SU-DHL-6 (cell line): ENCODE measurements around the gene MMP24.
"Not testable (repeated sequence)": the region's sequence is repeated elsewhere in the genome, so short reads cannot be mapped to it uniquely, and the experiment has no call there.

Source experiments
- H2AFZ ChIP-seq: fragments of 200-600 bp; sonication (generic); 2 replicates; pipeline ENCODE4 v1.6.1; 2014; ENCODE audit warnings: low read depth, mild to moderate bottlenecking, moderate library complexity, mixed read lengths, antibody characterized with exemption, low read length; ENCODE audit not compliant: severe bottlenecking
- H3F3A ChIP-seq: fragments of 200-600 bp; shearing (Covaris generic); 2 replicates; pipeline ENCODE4 v1.6.0; 2016; ENCODE audit warnings: antibody characterized with exemption, mild to moderate bottlenecking; ENCODE audit not compliant: insufficient read depth
- H3K27ac ChIP-seq: fragments of 200-600 bp; sonication (generic); 2 replicates; pipeline ENCODE4 v1.5.1; 2016; ENCODE audit warnings: low read depth, mild to moderate bottlenecking, low read length, moderate library complexity, mixed read lengths
- H3K27me3 ChIP-seq: fragments of 200-600 bp; sonication (generic), shearing (Covaris generic); 2 replicates; pipeline ENCODE4 v1.6.0; 2014; ENCODE audit warnings: mild to moderate bottlenecking, low read length
- H3K36me3 ChIP-seq: fragments of 200-600 bp; sonication (generic); 2 replicates; pipeline ENCODE4 v1.6.1; 2014; ENCODE audit warnings: mild to moderate bottlenecking, low read length, mixed read lengths
- H3K4me2 ChIP-seq: fragments of 300-600, 200-600 bp; shearing (Covaris generic), sonication (generic); 2 replicates; pipeline ENCODE4 v1.6.0; 2014; ENCODE audit warnings: low read length, low read depth, mild to moderate bottlenecking; ENCODE audit not compliant: poor library complexity, severe bottlenecking
- H3K4me3 ChIP-seq: fragments of 200-600 bp; sonication (generic); 2 replicates; pipeline ENCODE4 v1.5.1; 2014; ENCODE audit warnings: antibody characterized with exemption, low read length, mild to moderate bottlenecking, mixed read lengths; ENCODE audit not compliant: insufficient read depth, poor library complexity, severe bottlenecking
- H3K79me2 ChIP-seq: fragments of 200-600 bp; sonication (generic); 2 replicates; pipeline ENCODE4 v1.6.1; 2014; ENCODE audit warnings: mild to moderate bottlenecking, low read length, moderate library complexity; ENCODE audit not compliant: insufficient read depth
- H3K9ac ChIP-seq: fragments of 200-600 bp; sonication (generic); 2 replicates; pipeline ENCODE4 v1.7.0; 2014; ENCODE audit warnings: mild to moderate bottlenecking, low read length
- H3K9me2 ChIP-seq: fragments of 200-600 bp; sonication (generic); replicated peaks from 2 replicates; pipeline ENCODE4 v1.6.1; 2014; ENCODE audit warnings: low read length; ENCODE audit not compliant: insufficient read depth
- H3K9me3 ChIP-seq: fragments of 200-600 bp; sonication (generic); 2 replicates; pipeline ENCODE4 v1.6.1; 2014; ENCODE audit warnings: low read length, mixed read lengths; ENCODE audit not compliant: insufficient read depth
- H4K20me1 ChIP-seq: fragments of 200-600 bp; sonication (generic); 2 replicates; pipeline ENCODE4 v1.6.1; 2014; ENCODE audit warnings: low read depth, mild to moderate bottlenecking, antibody characterized with exemption, low read length, moderate library complexity, mixed read lengths
- EZH2phosphoT487 ChIP-seq: fragments of 200-600 bp; sonication (generic), shearing (Covaris generic); conservative IDR thresholded peaks from 2 replicates; pipeline ENCODE4 v1.6.1; 2018; ENCODE audit warnings: mild to moderate bottlenecking, antibody characterized with exemption, low read length, moderate library complexity, mixed read lengths
- TF ChIP-seq, protein P1 (sequence below): fragments of 200-600 bp; sonication (generic); IDR thresholded peaks from one replicate; pipeline ENCODE4 v1.5.1; 2017; ENCODE audit warnings: antibody characterized with exemption, mild to moderate bottlenecking, low read length, moderate library complexity; ENCODE audit not compliant: insufficient read depth, poor library complexity, severe bottlenecking

Gene MMP24

DNA sequence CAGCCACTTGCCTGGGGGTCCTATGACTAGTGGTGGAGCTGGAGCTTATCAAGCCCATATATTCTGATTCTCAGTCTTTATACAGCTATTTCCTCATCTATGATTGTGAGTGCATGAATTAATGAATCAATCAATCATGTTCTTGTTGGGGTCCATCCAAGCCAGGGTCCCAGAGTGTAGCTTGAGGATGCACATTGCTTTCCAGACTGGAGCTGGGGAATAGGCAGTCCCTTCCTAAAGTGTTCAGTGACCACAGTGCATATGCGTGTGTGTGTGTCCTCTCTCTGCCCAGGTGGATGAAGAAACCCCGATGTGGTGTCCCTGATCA lies 25.1 kb downstream of the MMP24 start:
- TF ChIP-seq, protein P1, sequence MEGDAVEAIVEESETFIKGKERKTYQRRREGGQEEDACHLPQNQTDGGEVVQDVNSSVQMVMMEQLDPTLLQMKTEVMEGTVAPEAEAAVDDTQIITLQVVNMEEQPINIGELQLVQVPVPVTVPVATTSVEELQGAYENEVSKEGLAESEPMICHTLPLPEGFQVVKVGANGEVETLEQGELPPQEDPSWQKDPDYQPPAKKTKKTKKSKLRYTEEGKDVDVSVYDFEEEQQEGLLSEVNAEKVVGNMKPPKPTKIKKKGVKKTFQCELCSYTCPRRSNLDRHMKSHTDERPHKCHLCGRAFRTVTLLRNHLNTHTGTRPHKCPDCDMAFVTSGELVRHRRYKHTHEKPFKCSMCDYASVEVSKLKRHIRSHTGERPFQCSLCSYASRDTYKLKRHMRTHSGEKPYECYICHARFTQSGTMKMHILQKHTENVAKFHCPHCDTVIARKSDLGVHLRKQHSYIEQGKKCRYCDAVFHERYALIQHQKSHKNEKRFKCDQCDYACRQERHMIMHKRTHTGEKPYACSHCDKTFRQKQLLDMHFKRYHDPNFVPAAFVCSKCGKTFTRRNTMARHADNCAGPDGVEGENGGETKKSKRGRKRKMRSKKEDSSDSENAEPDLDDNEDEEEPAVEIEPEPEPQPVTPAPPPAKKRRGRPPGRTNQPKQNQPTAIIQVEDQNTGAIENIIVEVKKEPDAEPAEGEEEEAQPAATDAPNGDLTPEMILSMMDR: no peak
- no peak for TF ChIP-seq EZH2phosphoT487
- no peak overlapping the region for H3K4me3 ChIP-seq
- H3K9me2 ChIP-seq: no peaks in the 10 kb centered on the region
- no peak overlapping the region for H3K9ac ChIP-seq
- no peak overlapping the region for H2AFZ ChIP-seq
- H3F3A ChIP-seq: no peaks in the 10 kb centered on the region
- no peaks in the 10 kb centered on the region for H3K9me3 ChIP-seq
- H4K20me1 ChIP-seq: no peaks in the 10 kb centered on the region
- no peak overlapping the region for H3K27ac ChIP-seq
- H3K4me2 ChIP-seq: no peak overlapping the region
- no peaks in the 10 kb centered on the region for H3K27me3 ChIP-seq
- no peaks in the 10 kb centered on the region for H3K79me2 ChIP-seq
- no peaks in the 10 kb centered on the region for H3K36me3 ChIP-seq

DNA sequence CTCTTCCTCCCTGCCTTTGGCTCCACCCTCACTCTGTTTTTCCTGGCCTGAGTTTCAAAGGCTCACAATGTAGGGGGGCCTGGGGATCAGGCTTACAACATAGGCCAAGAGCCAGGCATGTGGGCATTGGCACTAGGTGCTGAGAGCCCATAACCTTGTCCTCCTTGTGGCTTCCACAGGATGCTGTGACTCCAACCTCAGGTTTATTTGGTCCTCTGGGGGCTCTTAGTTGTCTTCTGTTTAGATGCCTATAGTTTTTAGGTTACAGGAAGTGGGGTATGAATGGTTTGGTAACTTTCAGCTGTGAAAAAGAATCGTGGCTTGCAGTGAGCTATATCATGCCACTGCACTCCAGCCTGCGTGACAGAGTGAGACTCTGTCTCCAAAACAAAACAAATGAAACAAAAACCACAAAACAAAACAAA lies 25.6 kb downstream of the MMP24 start:
- no peak overlapping the region for H3K4me2 ChIP-seq

DNA sequence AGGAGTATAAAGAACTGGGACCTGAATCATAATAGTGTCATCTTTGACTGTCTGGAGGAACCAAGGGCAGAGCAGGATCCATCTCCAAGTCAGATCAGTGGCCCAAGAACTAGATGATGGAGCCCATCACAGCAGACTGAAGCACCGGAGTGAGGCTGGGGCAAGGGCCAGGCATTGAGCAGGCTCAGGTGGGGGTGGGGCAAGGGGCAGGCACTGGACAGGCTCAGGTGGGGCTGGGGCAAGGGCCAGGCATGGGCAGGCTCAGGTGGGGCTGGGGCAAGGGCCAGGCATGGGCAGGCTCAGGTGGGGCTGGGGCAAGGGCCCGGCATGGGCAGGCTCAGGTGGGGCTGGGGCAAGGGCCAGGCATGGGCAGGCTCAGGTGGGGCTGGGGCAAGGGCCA lies 26.1 kb downstream of the MMP24 start:
- not testable (repeated sequence) for H3K9me2 ChIP-seq, H3K9me3 ChIP-seq, H3K27ac ChIP-seq, H4K20me1 ChIP-seq, H3K79me2 ChIP-seq, H3K36me3 ChIP-seq, H3K4me2 ChIP-seq, H3K4me3 ChIP-seq, H3K9ac ChIP-seq, H2AFZ ChIP-seq, H3F3A ChIP-seq, H3K27me3 ChIP-seq

More for the DNA sequence above, 25.6 kb downstream of the MMP24 start:
- Histone ChIP-seq H3K79me2 (no peaks in the 10 kb centered on the region), H3K27me3 (no peaks in the 10 kb centered on the region), H3K9me3 (no peaks in the 10 kb centered on the region), H3K27ac (no peak overlapping the region), H4K20me1 (no peaks in the 10 kb centered on the region), H3K4me3 (no peak overlapping the region), H3K36me3 (no peaks in the 10 kb centered on the region), H3F3A (no peaks in the 10 kb centered on the region), H3K9ac (no peak overlapping the region), H2AFZ (no peak overlapping the region), H3K9me2 (no peaks in the 10 kb centered on the region)
- TF ChIP-seq EZH2phosphoT487: no peak
- TF ChIP-seq, protein P1: no peak

DNA sequence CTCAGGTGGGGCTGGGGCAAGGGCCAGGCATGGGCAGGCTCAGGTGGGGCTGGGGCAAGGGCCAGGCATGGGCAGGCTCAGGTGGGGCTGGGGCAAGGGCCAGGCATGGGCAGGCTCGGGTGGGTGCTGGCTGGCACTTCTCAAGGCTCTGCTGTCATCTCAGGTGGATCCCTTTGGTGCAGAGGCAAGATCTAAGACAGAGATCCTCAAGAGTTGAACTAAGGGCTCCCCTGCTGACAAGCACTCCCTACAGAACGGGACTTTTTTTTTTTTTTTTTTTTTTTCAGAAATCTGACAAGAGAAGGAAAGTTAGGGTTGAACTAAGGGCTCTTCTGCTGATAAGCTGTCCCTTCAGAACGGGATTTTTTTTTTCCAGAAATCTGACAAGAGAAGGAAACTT lies 26.5 kb downstream of the MMP24 start:
- TF ChIP-seq EZH2phosphoT487: no peak
- TF ChIP-seq, protein P1: no peak
- H4K20me1 ChIP-seq: no peaks in the 10 kb centered on the region
- H3K9ac ChIP-seq: no peak overlapping the region
- H3K27me3 ChIP-seq: no peaks in the 10 kb centered on the region
- no peak overlapping the region for H2AFZ ChIP-seq
- no peak overlapping the region for H3K4me2 ChIP-seq
- H3F3A ChIP-seq: no peaks in the 10 kb centered on the region
- no peaks in the 10 kb centered on the region for H3K79me2 ChIP-seq
- no peaks in the 10 kb centered on the region for H3K9me3 ChIP-seq
- H3K9me2 ChIP-seq: no peaks in the 10 kb centered on the region
- H3K4me3 ChIP-seq: no peak overlapping the region
- no peaks in the 10 kb centered on the region for H3K36me3 ChIP-seq
- H3K27ac ChIP-seq: no peak overlapping the region
